GM20431 (cell line): Measurements from ENCODE around the gene RAD21L1.

Source experiments
- in situ Hi-C: fragments of 300-500 bp; cut with MseI, MboI; formaldehyde crosslinking; loops from one replicate; pipeline ENCODE4 v1.15.0; 2020; ENCODE audit warnings: low sequenced_read_pairs; ENCODE audit not compliant: unreplicated experiment

RAD21L1 gene

GRCh38 chr20:1225783-1226654, at the start of gene RAD21L1:
Gene RAD21L1 (plus strand): TSS chr20:1226044. CDS start chr20:1228454, 2,410 bp downstream.
- in situ Hi-C loops = no loop called here

GRCh38 chr20:1177680-1178079, 48.2 kb upstream of the RAD21L1 start:
- in situ Hi-C loops = no loop called here

GRCh38 chr20:1178103-1178502, 47.7 kb upstream of the RAD21L1 start:
- in situ Hi-C loops = no loop called here

GRCh38 chr20:1178623-1179022, 47.2 kb upstream of the RAD21L1 start:
- in situ Hi-C loops = no loop called here

GRCh38 chr20:1180949-1181348, 44.9 kb upstream of the RAD21L1 start:
- in situ Hi-C loops = no loop called here

- in situ Hi-C loops = no loop called here
These were observed 43.7 kb upstream of the RAD21L1 start for GRCh38 chr20:1182106-1182505.

GRCh38 chr20:1183153-1183552, 42.7 kb upstream of the RAD21L1 start:
- in situ Hi-C loops = no loop called here

GRCh38 chr20:1184260-1184637, 41.6 kb upstream of the RAD21L1 start:
- in situ Hi-C loops = no loop called here

- in situ Hi-C loops = no loop called here
These were observed 41.1 kb upstream of the RAD21L1 start, which contains the start of gene TMEM74B for GRCh38 chr20:1184638-1185315. Gene TMEM74B (minus strand): TSS chr20:1184981. CDS start chr20:1183801, 1,180 bp downstream.

GRCh38 chr20:1185316-1185741, 40.5 kb upstream of the RAD21L1 start:
- in situ Hi-C loops = no loop called here

- in situ Hi-C loops = no loop called here
These were observed 40.0 kb upstream of the RAD21L1 start for GRCh38 chr20:1185790-1186334.

GRCh38 chr20:1186367-1186991, 39.4 kb upstream of the RAD21L1 start:
- in situ Hi-C loops = no loop called here

- in situ Hi-C loops = no loop called here
These were observed 38.2 kb upstream of the RAD21L1 start for GRCh38 chr20:1187605-1188171.

GRCh38 chr20:1188347-1188746, 37.5 kb upstream of the RAD21L1 start:
- in situ Hi-C loops = no loop called here

GRCh38 chr20:1189827-1190226, 36.0 kb upstream of the RAD21L1 start:
- in situ Hi-C loops = no loop called here

GRCh38 chr20:1190847-1191246, 35.0 kb upstream of the RAD21L1 start:
- in situ Hi-C loops = no loop called here

GRCh38 chr20:1191299-1191698, 34.5 kb upstream of the RAD21L1 start:
- in situ Hi-C loops = no loop called here

- in situ Hi-C loops = no loop called here
These were observed 30.6 kb upstream of the RAD21L1 start for GRCh38 chr20:1195226-1195625.

GRCh38 chr20:1196634-1197033, 29.2 kb upstream of the RAD21L1 start:
- in situ Hi-C loops = no loop called here

GRCh38 chr20:1197801-1198200, 28.0 kb upstream of the RAD21L1 start:
- in situ Hi-C loops = no loop called here
